Measurements from ENCODE around the gene HDAC1. TPM values are rescaled to one million over a fixed set of nuclear protein-coding genes. Genes with fewer than 3 reads are reported as not detected.

The HDAC1 gene
- 10 to 100 TPM; 57.3 to 58.1 TPM for total RNA-seq
- 10 to 100 TPM; 32.1 to 33.1 TPM for polyA plus RNA-seq

- peaks cover 3 to 14% (median 12%) of the 10 kb centered on the region in 4 donors for H3K4me1 ChIP-seq (ENCODE audit: control insufficient read depth in 4 of 4, insufficient read depth in 4 of 4, low read length in 3 of 4)
- H3K9me3 ChIP-seq (ENCODE audit: control insufficient read depth in 4 of 4, low read length in 3 of 4), result no peaks in the 10 kb centered on the region
- no peak for TF ChIP-seq FOXA1 (IDR thresholded peaks at IDR 0.05)
- TF ChIP-seq NR2F2 (IDR thresholded peaks at IDR 0.05), result peak; percentile 67
- no peak for TF ChIP-seq ZBTB33 (IDR thresholded peaks at IDR 0.05)
- no peak for TF ChIP-seq REST (IDR thresholded peaks at IDR 0.05)
- peak in 1 of 2 donors; percentile 24 for TF ChIP-seq JUND (IDR thresholded peaks at IDR 0.05)
- TF ChIP-seq FOXA2 (IDR thresholded peaks at IDR 0.05), result no peak
- peak; percentile 25 to 38 for TF ChIP-seq HNF4A (conservative IDR thresholded peaks at IDR 0.05)
- TF ChIP-seq TAF1 (conservative IDR thresholded peaks at IDR 0.05), result no peak
- peak in 1 of 2 donors; percentile 47 for TF ChIP-seq GABPA (IDR thresholded peaks at IDR 0.05 in 1 of 2, conservative IDR thresholded peaks at IDR 0.05 in 1 of 2)
- TF ChIP-seq, protein P1, sequence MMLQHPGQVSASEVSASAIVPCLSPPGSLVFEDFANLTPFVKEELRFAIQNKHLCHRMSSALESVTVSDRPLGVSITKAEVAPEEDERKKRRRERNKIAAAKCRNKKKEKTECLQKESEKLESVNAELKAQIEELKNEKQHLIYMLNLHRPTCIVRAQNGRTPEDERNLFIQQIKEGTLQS (IDR thresholded peaks at IDR 0.05), result no peak
- TF ChIP-seq YY1 (IDR thresholded peaks at IDR 0.05), result peak; percentile 84
- TF ChIP-seq RAD21 (IDR thresholded peaks at IDR 0.05), result peak; percentile 3 to 5
- TF ChIP-seq RXRA (IDR thresholded peaks at IDR 0.05), result peak; percentile 24 to 27
- TF ChIP-seq SP1 (IDR thresholded peaks at IDR 0.05), result peak; percentile 65
- TF ChIP-seq, protein P2, sequence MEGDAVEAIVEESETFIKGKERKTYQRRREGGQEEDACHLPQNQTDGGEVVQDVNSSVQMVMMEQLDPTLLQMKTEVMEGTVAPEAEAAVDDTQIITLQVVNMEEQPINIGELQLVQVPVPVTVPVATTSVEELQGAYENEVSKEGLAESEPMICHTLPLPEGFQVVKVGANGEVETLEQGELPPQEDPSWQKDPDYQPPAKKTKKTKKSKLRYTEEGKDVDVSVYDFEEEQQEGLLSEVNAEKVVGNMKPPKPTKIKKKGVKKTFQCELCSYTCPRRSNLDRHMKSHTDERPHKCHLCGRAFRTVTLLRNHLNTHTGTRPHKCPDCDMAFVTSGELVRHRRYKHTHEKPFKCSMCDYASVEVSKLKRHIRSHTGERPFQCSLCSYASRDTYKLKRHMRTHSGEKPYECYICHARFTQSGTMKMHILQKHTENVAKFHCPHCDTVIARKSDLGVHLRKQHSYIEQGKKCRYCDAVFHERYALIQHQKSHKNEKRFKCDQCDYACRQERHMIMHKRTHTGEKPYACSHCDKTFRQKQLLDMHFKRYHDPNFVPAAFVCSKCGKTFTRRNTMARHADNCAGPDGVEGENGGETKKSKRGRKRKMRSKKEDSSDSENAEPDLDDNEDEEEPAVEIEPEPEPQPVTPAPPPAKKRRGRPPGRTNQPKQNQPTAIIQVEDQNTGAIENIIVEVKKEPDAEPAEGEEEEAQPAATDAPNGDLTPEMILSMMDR (IDR thresholded peaks at IDR 0.05; ENCODE audit: low read depth, low read length, missing input control), result no peak
- TF ChIP-seq EGR1 (IDR thresholded peaks at IDR 0.05; ENCODE audit: low read depth in 2 of 2), result no peak
- TF ChIP-seq HNF4G (IDR thresholded peaks at IDR 0.05), result no peak
- TF ChIP-seq, protein P3, sequence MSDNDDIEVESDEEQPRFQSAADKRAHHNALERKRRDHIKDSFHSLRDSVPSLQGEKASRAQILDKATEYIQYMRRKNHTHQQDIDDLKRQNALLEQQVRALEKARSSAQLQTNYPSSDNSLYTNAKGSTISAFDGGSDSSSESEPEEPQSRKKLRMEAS (IDR thresholded peaks at IDR 0.05), result peak; percentile 58
- H3K36me3 ChIP-seq (ENCODE audit: control insufficient read depth in 4 of 4, insufficient read depth in 3 of 4, low read depth in 1 of 4, low read length in 3 of 4), result no peaks in the 10 kb centered on the region
- peak within 1 kb of the TSS; percentile 83 to 99 (median 98) for H3K4me3 ChIP-seq (ENCODE audit: low read depth in 1 of 3, low read length in 3 of 3)
- H3K27ac ChIP-seq (ENCODE audit: low read depth in 1 of 2, low read length in 2 of 2), result peak within 1 kb of the TSS; percentile 75 to 92
- WGBS, result under 1% methylated on average over 67 of the region's 67 CpGs
- peak; percentile 98 for DNase-seq (ENCODE audit: low spot score)
- H3K27me3 ChIP-seq (ENCODE audit: control insufficient read depth in 4 of 4, insufficient read depth in 4 of 4, low read length in 3 of 4), result no peaks in the 10 kb centered on the region
- peak within 1 kb of the TSS; percentile 22 to 70 for H3K9ac ChIP-seq (ENCODE audit: low read depth in 1 of 2, low read length in 2 of 2)
Observed at GRCh38 chr1:32291708-32292538, at the start of gene HDAC1. HDAC1 (plus strand) TSS chr1:32292083; CDS start chr1:32292170, 87 bp downstream.

Measured in liver (tissue), 9 donors.